ENCODE measurements around the gene XIST. TPM values are rescaled to one million over a fixed set of nuclear protein-coding genes. Genes with fewer than 3 reads are reported as not detected.
A peak's percentile ranks its signal among the peaks of the same experiment; 100 is the strongest.
"Not testable (repeated sequence)": the region's sequence is repeated elsewhere in the genome, so short reads cannot be mapped to it uniquely, and the experiment has no call there.

Gene XIST
- 100 to 1,000 TPM in 2 of 4 donors, 1 to 10 TPM in 1, under 1 TPM in 1; 0.55 to 273 (median 67.4) TPM for total RNA-seq

- TF ChIP-seq CTCF (IDR thresholded peaks at IDR 0.05) (no peak), POLR2A (IDR thresholded peaks at IDR 0.05) (no peak)
- DNase-seq (ENCODE audit: low spot score in 2 of 2): peak in 1 of 2 donors; percentile 95
- intact Hi-C loops (cut with DNase I; ENCODE audit: low total_unique reads): loop anchor here (10.0 kb wide), 1 partner anchor 492 kb away; no protein-coding TSS in a partner anchor
- no peak within 1 kb of the TSS for H3K4me3 ChIP-seq (ENCODE audit: low read depth, poor library complexity, severe bottlenecking)
- 57 to 92% methylated on average over 8 of the region's 8 CpGs for WGBS, 2 donors
These were observed at the start of gene XIST for GRCh38 chrX:73852467-73852866. Gene XIST (minus strand): TSS chrX:73852714.

- 90 to 94% methylated on average over 3 of the region's 3 CpGs for WGBS, 2 donors
- H3K4me3 ChIP-seq (ENCODE audit: low read depth, poor library complexity, severe bottlenecking); intact Hi-C loops (cut with DNase I; ENCODE audit: low total_unique reads); DNase-seq (ENCODE audit: low spot score in 2 of 2): not testable (repeated sequence)
These were observed 45.8 kb upstream of the XIST start for GRCh38 chrX:73898315-73898714.

- intact Hi-C loops (cut with DNase I; ENCODE audit: low total_unique reads); DNase-seq (ENCODE audit: low spot score in 2 of 2); H3K4me3 ChIP-seq (ENCODE audit: low read depth, poor library complexity, severe bottlenecking): not testable (repeated sequence)
- WGBS, 2 donors: 56 to 92% methylated on average over 9 to 14 of the region's 14 CpGs
These were observed 40.1 kb upstream of the XIST start for GRCh38 chrX:73892515-73893090.

DNA sequence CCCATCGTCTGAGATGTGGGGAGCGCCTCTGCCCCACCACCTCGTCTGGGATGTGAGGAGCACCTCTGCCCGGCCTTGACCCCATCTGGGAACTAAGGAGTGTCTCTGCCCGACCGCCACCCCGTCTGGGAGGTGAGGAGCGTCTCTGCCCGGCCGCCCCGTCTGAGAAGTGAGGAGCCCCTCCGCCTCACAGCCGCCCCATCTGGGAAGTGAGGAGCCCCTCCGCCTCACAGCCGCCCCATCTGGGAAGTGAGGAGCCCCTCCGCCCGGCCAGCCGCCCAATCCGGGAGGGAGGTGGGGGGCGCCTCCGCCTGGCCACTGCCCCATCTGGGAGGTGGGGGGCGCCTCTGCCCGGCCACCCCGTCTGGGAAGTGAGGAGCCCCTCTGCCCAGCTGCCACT lies 29.7 kb upstream of the XIST start:
- WGBS, 2 donors: 96 to 97% methylated on average over 13 to 24 of the region's 24 CpGs
- DNase-seq (ENCODE audit: low spot score in 2 of 2): peak in 1 of 2 donors; percentile 42
- H3K4me3 ChIP-seq (ENCODE audit: low read depth, poor library complexity, severe bottlenecking); intact Hi-C loops (cut with DNase I; ENCODE audit: low total_unique reads): not testable (repeated sequence)

DNA sequence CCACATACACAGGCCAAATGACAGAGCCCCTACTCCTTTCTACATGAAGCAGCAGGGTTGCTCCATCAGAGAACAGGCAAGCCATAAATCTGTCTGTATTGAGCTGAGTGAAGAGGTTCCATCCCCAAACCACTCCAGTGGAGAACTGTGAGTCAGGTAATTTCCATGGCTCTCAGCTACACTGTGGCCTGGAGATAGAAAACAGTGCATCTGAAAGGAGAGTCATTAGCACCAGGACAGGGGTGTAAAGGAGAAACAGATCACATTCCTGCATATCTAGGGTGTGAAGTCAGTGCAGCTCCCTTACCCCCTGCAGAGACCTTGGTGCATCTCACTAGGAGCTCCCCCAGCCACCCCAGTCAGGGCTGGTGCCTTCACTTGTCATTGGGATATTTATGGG lies 25.2 kb upstream of the XIST start:
- TF ChIP-seq CTCF (IDR thresholded peaks at IDR 0.05): no peak
- TF ChIP-seq POLR2A (IDR thresholded peaks at IDR 0.05): no peak

DNA sequence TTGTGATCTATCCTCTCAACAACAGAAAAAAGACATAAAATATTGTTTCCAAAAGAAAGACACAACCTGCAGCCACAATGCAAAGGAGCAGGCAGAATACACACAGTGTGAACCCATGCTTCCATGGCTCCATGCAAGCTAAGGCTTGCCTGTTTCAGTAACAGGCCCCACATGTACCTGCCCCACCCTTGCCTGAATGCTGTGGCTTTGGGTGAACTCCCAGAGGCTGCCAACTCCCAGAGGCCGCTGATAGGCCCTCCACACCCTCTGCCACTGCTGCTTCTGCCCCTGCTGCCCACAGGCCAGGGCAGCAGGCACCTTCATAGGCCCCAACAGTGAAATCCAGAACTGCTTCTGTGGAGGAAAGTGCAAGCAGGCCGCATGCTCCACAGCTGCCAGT lies 24.4 kb upstream of the XIST start:
- H3K4me3 ChIP-seq (ENCODE audit: low read depth, poor library complexity, severe bottlenecking): no peak overlapping the region
- peak; percentile 14 to 73 for DNase-seq (ENCODE audit: low spot score in 2 of 2)
- intact Hi-C loops (cut with DNase I; ENCODE audit: low total_unique reads): no loop called here
- WGBS, 2 donors: 54% methylated on average over 2 of the region's 2 CpGs; no CpG with 5 or more reads in 1 of the 2 donors
- no peak for TF ChIP-seq CTCF (IDR thresholded peaks at IDR 0.05)
- no peak for TF ChIP-seq POLR2A (IDR thresholded peaks at IDR 0.05)

More for the DNA sequence above, 25.2 kb upstream of the XIST start:
- intact Hi-C loops (cut with DNase I; ENCODE audit: low total_unique reads): no loop called here
- H3K4me3 ChIP-seq (ENCODE audit: low read depth, poor library complexity, severe bottlenecking): no peak overlapping the region
- peak in 1 of 2 donors; percentile 52 for DNase-seq (ENCODE audit: low spot score in 2 of 2)

DNA sequence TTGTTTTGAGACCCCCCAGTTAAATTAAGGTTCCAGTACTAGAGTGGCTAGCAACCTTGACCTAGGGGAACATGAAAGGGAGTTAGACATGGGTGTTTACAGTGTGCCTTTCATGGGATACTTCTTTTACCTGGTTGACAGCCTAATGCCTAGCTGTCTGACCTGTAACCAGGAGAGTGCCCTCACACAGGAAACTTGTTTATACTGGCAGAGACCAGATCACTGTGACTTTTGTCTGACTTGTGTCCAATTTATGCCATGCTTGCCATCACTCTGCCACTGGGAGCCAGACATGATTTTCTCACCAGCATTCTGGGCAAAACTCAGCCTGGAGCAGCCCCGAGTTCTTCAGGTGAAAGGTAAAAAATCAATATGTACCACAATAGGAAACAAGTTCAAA lies 16.4 kb upstream of the XIST start:
- H3K4me3 ChIP-seq (ENCODE audit: low read depth, poor library complexity, severe bottlenecking): no peak overlapping the region
- DNase-seq (ENCODE audit: low spot score in 2 of 2): peak in 1 of 2 donors; percentile 48
- intact Hi-C loops (cut with DNase I; ENCODE audit: low total_unique reads): no loop called here
- 70% methylated on average over 1 of the region's 1 CpG; no CpG with 5 or more reads in 1 of the 2 donors for WGBS, 2 donors
- TF ChIP-seq POLR2A (IDR thresholded peaks at IDR 0.05): no peak
- no peak for TF ChIP-seq CTCF (IDR thresholded peaks at IDR 0.05)

Data from lower leg skin (tissue), 4 donors.